Activated CD4-positive, alpha-beta T cell treated with anti-CD3 and anti-CD28 coated beads, Interleukin-2, amount 50 U/mL, for 16 hours (primary cell): ENCODE measurements around the gene TMEM30B.
"Not testable (repeated sequence)": the region's sequence is repeated elsewhere in the genome, so short reads cannot be mapped to it uniquely, and the experiment has no call there.

Source experiments
- DNase-seq: peaks from one replicate; pipeline ENCODE4 v3.0.0-alpha.2; 2020

The TMEM30B gene

GRCh38 chr14:61281186-61281947, at the start of gene TMEM30B:
Gene TMEM30B (minus strand): TSS chr14:61281338. CDS start chr14:61281147, 191 bp downstream.
- no peak for DNase-seq

DNA sequence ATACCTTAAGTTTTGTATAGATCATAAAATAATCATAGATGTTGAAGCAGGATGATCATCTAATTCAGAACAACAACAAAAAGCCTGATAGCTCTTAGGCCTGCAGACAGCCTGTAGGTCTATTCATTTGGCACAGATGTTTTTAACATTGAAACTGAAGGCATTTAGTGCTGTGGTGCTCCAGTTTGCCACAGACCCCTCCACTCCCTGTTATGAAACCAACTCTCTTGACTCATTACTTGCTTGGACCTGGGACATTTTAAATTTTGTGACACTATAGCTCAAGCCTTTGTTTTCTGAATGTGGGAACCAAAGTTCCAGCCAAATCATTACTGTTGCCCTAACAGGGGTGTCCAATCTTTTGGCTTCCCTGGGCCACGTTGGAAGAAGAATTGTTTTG, 49.4 kb upstream of the TMEM30B start:
- DNase-seq: peak; percentile 85

DNA sequence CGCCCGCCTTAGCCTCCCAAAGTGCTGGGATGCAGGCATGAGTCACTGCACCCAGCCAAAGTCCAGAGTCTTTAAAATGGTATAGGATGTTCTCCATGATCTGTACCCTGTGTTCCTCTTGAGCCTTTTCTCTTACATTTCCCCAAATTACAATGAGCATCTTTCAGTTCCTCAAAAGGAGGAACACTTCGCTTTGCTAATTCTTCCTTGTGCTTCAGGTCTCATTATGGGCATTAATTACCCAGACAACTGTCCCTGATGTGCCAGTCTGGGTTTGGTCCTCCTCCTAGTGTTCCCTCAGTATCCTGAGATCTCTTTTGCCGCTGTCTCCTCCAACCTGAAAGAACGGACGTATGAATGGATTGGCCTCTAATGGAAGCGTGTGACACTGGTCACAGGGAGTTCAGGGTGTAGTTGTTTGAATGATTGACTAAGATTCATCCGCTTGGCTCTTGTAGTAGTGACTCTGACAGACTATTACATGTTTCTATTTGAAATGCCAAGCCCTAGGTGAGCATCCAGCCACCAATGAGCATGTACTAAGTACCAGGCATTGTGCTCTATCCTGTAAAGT, 48.4 kb upstream of the TMEM30B start:
- no peak for DNase-seq

GRCh38 chr14:61328626-61329262, 47.6 kb upstream of the TMEM30B start:
- no peak for DNase-seq

GRCh38 chr14:61326847-61327246, 45.7 kb upstream of the TMEM30B start:
- DNase-seq: peak; percentile 10

DNA sequence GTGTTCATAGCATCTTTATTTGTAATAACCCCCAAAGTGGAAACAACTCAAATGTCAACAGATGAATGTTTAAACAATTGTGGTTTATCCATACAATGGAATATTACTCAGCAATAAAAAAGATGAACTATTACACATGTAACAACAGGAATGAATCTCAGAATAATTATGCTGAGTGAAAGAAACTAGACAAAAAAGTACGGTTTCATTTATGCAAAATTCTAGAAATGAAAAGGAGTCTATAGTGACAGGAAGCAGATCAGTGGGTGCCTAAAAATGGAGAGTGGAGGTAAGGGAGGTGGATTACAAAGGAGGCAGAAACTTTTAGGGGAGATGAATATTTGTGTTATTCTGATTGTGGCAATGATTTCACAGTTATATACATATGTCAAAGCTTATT, 45.0 kb upstream of the TMEM30B start:
- peak; percentile 63 for DNase-seq

- no peak for DNase-seq
Measured at GRCh38 chr14:61325166-61325565, 44.0 kb upstream of the TMEM30B start.

- DNase-seq: no peak
Measured at GRCh38 chr14:61323970-61324369, 42.8 kb upstream of the TMEM30B start.

DNA sequence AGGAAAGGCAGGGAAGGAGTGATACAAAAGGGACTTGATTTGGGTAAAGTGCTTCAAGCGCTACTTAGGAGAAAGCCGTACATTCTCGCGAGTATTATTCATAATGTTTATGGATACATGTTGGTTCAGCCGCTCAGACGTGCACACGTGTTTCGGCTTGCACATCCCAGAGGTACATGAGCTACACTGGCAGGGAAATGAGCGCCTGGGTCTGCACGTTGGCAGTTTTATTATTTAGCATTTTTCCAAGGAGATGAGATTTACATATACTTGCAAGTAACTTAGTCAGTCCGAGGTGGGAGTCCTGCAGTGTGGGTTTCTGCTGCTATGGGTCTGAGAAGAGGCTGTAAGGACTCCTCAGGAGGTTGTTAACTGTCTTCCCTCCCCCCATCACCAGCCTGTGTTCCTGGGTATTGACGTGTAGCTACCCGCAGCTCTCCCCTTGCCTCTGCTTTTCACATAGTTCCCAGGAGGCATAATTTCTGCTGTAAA, 41.7 kb upstream of the TMEM30B start:
- DNase-seq: peak; percentile 71

GRCh38 chr14:61322011-61322798, 41.1 kb upstream of the TMEM30B start:
- DNase-seq: no peak

DNA sequence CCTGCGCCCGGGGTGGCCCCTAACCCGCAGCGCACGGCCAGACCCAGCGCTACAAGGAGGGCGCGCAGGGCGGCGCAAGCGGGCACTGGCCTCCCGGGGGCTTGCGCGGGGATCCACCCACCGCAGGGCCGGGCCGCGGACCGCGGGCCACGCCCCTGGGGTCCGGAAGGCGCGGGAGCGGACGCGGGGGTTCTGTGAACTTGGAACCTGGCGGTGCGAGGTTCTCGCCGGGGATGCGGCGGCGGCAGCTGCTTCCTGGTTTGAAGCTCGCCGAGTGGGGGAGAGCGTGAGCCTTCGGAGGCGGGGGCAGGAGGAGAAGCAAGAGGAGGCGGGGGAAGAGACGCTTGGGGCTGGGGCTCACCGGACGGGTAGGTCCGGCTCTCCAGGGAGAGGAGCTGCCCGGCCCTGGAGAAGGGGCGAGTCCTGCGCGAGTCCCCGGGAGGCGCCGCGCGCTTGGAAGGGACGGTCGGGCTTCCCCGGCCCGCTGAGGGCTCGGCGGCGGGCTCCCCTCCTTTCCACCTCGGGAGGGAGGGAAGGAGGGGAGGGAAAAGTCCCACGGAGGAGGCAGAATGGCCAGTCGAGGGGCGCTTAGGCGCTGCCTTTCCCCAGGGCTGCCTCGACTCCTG, 40.4 kb upstream of the TMEM30B start, which contains the start of gene PRKCH:
PRKCH (plus strand) TSS at position 195 of the 626 bp plus-strand sequence. CDS start 523 bp downstream, outside the sequence.
- DNase-seq: peak; percentile 91

DNA sequence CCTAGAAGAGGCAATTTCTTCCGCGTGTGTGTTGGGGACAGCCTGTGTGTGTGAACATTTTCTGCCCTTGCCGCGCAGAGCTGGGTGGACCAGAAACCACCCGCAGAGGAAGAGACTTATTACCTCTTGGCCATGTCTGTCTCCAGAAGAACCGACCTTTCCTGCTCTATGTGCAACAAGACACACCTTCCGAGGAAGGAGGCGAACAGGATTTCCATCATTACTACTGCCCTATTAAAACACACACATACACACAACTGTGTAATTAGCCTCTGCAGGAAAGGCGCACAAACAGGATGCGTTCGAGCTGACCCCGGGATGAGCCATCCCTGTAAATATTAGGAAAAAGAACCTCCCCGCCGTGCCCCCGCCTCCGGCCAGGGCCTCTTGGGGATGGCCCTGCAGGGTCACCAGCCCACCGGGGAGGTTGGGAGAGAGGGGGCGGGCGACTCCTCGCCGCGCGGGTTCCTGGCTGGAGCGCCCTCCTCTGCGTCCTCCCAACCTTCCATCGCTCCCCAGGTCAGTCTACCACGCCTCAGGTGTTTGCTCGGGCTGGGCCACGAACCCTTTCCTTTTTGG, 39.8 kb upstream of the TMEM30B start:
- no peak for DNase-seq

- DNase-seq: not testable (repeated sequence)
Measured at GRCh38 chr14:61320170-61320569, 39.0 kb upstream of the TMEM30B start.

GRCh38 chr14:61319706-61320105, 38.6 kb upstream of the TMEM30B start:
- no peak for DNase-seq

- no peak for DNase-seq
Measured at GRCh38 chr14:61319086-61319485, 37.9 kb upstream of the TMEM30B start.

GRCh38 chr14:61315313-61315712, 34.2 kb upstream of the TMEM30B start:
- no peak for DNase-seq

DNA sequence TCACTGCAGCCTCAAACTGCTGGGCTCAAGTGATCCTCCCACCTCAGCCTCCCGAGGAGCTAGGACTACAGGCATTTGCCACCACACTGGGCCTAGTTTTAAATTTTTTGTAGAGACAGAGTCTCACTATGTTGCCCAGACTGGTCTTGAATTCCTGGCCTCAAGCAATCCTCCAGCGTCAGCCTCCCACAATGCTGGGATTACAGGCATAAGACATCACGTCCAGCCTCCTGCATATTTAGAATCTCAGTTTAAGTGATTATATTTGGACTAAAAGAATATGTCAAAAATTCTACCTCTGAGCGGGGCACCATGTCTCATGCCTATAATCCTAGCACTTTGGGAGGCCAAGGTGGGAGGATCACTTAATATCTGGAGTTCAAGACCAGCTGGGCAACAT, 27.6 kb upstream of the TMEM30B start:
- DNase-seq: not testable (repeated sequence)

GRCh38 chr14:61308198-61308597, 27.1 kb upstream of the TMEM30B start:
- no peak for DNase-seq

DNA sequence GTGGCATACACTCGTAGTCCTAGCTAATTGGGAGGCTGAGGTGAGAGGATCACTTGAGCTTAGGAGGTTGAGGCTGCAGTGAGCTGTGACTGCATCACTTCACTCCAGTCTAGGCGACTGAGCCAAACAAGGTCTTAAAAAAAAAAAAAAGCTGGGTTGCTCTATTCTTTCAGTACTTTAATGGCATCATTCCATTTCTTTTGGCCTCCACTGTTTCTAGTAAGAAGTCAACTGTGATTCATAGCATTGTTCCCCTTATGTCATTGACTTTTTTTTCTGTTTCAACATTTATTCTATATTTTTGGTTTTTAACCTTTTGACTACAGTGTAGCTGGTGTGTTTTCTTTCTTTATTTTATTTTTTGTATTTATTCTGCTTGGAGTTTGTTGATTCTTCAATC, 23.6 kb upstream of the TMEM30B start:
- DNase-seq: no peak

- no peak for DNase-seq
Measured at GRCh38 chr14:61300754-61301153, 19.6 kb upstream of the TMEM30B start.

DNA sequence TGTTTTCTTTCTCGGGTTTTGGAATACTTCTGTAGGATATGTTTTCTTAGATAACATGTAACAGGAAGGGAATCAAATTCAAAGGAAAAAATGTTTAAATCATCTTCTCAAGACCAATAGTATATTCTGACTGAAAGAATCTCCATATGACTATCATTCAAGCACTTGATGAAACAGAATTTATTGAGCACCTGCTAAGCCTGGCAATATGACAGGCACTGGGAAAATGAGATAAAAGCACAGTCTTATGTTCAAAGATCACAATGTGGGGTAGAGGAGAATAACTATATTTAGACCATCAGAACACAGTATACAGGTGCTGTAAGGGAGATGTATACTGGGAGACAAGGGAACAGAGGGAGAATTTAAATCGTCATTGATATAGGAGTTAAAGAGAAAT, 19.1 kb upstream of the TMEM30B start:
- no peak for DNase-seq

GRCh38 chr14:61298824-61299223, 17.7 kb upstream of the TMEM30B start:
- DNase-seq: no peak
